Upper lobe of left lung (tissue), 6 donors: ENCODE results near the gene TGFB1. TPM values are rescaled to one million over a fixed set of nuclear protein-coding genes. Genes with fewer than 3 reads are reported as not detected.

Source experiments
- ATAC-seq, 2 donors: fragments of 200-7000 bp; cut with Tn5 transposase; one replicate each; pipeline ENCODE4 v1.9.1; 2022; ENCODE audit warnings: mild to moderate bottlenecking in 2 of 2, moderate library complexity in 2 of 2; ENCODE audit not compliant: low FRiP score in 2 of 2
- DNase-seq, 2 donors: peaks; one replicate each; pipeline ENCODE4 v3.0.0-alpha.2; 2019 to 2020
- H3K27ac ChIP-seq, 4 donors: fragments of 200-600 bp; sonication (generic); one replicate each; pipeline ENCODE4 v1.5.1; 2016 to 2019
- H3K27me3 ChIP-seq, 4 donors: fragments of 200-600 bp; sonication (generic); one replicate each; pipeline ENCODE4 v1.5.1; 2017 to 2019
- H3K36me3 ChIP-seq, 4 donors: fragments of 200-600 bp; sonication (generic); one replicate each; pipeline ENCODE4 v1.5.1; 2016 to 2019
- H3K4me1 ChIP-seq, 4 donors: fragments of 200-600 bp; sonication (generic); one replicate each; pipeline ENCODE4 v1.5.1; 2018 to 2019
- H3K4me3 ChIP-seq, 4 donors: fragments of 200-600 bp; sonication (generic); one replicate each; pipeline ENCODE4 v1.5.1; 2017 to 2019; ENCODE audit warnings: mild to moderate bottlenecking in 2 of 4, moderate library complexity in 1 of 4
- H3K9me3 ChIP-seq, 4 donors: fragments of 200-600 bp; sonication (generic); one replicate each; pipeline ENCODE4 v1.5.1; 2018 to 2019
- CTCF ChIP-seq, 6 experiments: fragments of 450-650 bp in 4 of 6; fragments of 200-600 bp in 2 of 6; sonication (generic) in 2 of 6; IDR thresholded peaks; one replicate each; pipeline ENCODE4 v1.5.1; 2016 to 2019; ENCODE audit warnings: antibody characterized with exemption in 6 of 6
- EP300 ChIP-seq, 4 donors: sonication (generic); formaldehyde crosslinking; IDR thresholded peaks; one replicate each; pipeline ENCODE4 v1.5.1; 2017; ENCODE audit warnings: antibody characterized with exemption in 4 of 4, control low read depth in 2 of 4
- POLR2A ChIP-seq, 4 donors: fragments of 450-650 bp; IDR thresholded peaks; one replicate each; pipeline ENCODE4 v1.5.1; 2016 to 2017; ENCODE audit warnings: antibody characterized with exemption in 4 of 4, mild to moderate bottlenecking in 2 of 4
- POLR2AphosphoS5 ChIP-seq, 2 donors: sonication (generic); formaldehyde crosslinking; IDR thresholded peaks; one replicate each; pipeline ENCODE4 v1.5.1; 2017; ENCODE audit warnings: antibody characterized with exemption in 2 of 2
- WGBS, 2 donors: methylation state at CpG; one replicate each; pipeline ENCODE4 v1.1.5; 2017 to 2018; 5-methylcytosine and 5-hydroxymethylcytosine counted together
- total RNA-seq, 6 donors: library from RNA; depleted of rRNA in 4 of 6; stranded (reverse); fragments of >200 nt in 4 of 6; gene quantifications; one replicate each; pipeline versions ENCODE4 v1.1.0 to v1.2.1, GENCODE V29; 2016 to 2021
- donor health status: DM: no; HTN: no; CAD: no; lungs with moderate emphysema.
- donor health status: DM: no; HTN: yes; CAD: no; lungs with severe emphysema.

Gene TGFB1
- total RNA-seq, 6 donors from 2014 or later, result 28.5 to 138 (median 76.8) TPM

GRCh38 chr19:41327576-41328156 lies 26.1 kb downstream of the TGFB1 start:
- TF ChIP-seq EP300 (IDR thresholded peaks at IDR 0.05), result peak in 1 of 4 donors; percentile 8
- TF ChIP-seq CTCF (IDR thresholded peaks at IDR 0.05), result peak in 1 of 6 experiments; percentile 18
- peak; percentile 64 to 75 for TF ChIP-seq POLR2AphosphoS5 (IDR thresholded peaks at IDR 0.05)
- TF ChIP-seq POLR2A (IDR thresholded peaks at IDR 0.05), result peak in 1 of 4 donors; percentile 65
- H3K27me3 ChIP-seq, result no peaks in the 10 kb centered on the region
- no peaks in the 10 kb centered on the region for H3K9me3 ChIP-seq
- H3K4me1 ChIP-seq, result peaks cover 67 to 82% (median 71%) of the 10 kb centered on the region in 4 donors
- 20 to 26% methylated on average over 4 to 6 of the region's 33 CpGs for WGBS, 2 donors
- ATAC-seq (peak; percentile 59 to 89), DNase-seq (peak; percentile 94)
- H3K4me3 ChIP-seq, result peak overlapping the region in 3 of 4 donors; percentile 36 to 49 (median 44)
- H3K27ac ChIP-seq, result peak overlapping the region; percentile 84 to 91 (median 88)
- H3K36me3 ChIP-seq, result peaks cover 3 to 30% (median 22%) of the 10 kb centered on the region in 4 donors

- Histone ChIP-seq H3K27me3 (no peaks in the 10 kb centered on the region), H3K4me3 (peak overlapping the region in 3 of 4 donors; percentile 36 to 49 (median 44)), H3K36me3 (peaks cover 1 to 28% (median 22%) of the 10 kb centered on the region in 4 donors), H3K9me3 (no peaks in the 10 kb centered on the region), H3K27ac (peak overlapping the region; percentile 84 to 91 (median 88)), H3K4me1 (peaks cover 67 to 88% (median 75%) of the 10 kb centered on the region in 4 donors)
- no peak for DNase-seq
- ATAC-seq, result no peak
- WGBS, 2 donors, result 28 to 37% methylated on average over 9 to 13 of the region's 13 CpGs
- TF ChIP-seq POLR2A (IDR thresholded peaks at IDR 0.05), result no peak
These were observed 26.6 kb downstream of the TGFB1 start for GRCh38 chr19:41327076-41327575.

- Histone ChIP-seq H3K4me1 (peaks cover 77 to 94% (median 84%) of the 10 kb centered on the region in 4 donors), H3K36me3 (peaks cover 0 to 23% (median 16%) of the 10 kb centered on the region in 4 donors), H3K27me3 (no peaks in the 10 kb centered on the region), H3K4me3 (peak overlapping the region in 3 of 4 donors; percentile 16 to 49 (median 32)), H3K27ac (peak overlapping the region; percentile 79 to 90 (median 85)), H3K9me3 (no peaks in the 10 kb centered on the region)
- ATAC-seq, result no peak
- WGBS, 2 donors, result 31 to 32% methylated on average over 11 to 22 of the region's 30 CpGs
- TF ChIP-seq EP300 (IDR thresholded peaks at IDR 0.05), result no peak
- TF ChIP-seq CTCF (IDR thresholded peaks at IDR 0.05), result no peak
- peak in 1 of 2 donors; percentile 21 for TF ChIP-seq POLR2AphosphoS5 (IDR thresholded peaks at IDR 0.05)
- TF ChIP-seq POLR2A (IDR thresholded peaks at IDR 0.05), result peak in 1 of 4 donors; percentile 21
- peak in 1 of 2 donors; percentile 79 for DNase-seq
These were observed 27.6 kb downstream of the TGFB1 start for GRCh38 chr19:41325947-41326706.

- H3K27ac ChIP-seq, result peak overlapping the region; percentile 79 to 90 (median 85)
- H3K36me3 ChIP-seq, result peaks cover 0 to 23% (median 18%) of the 10 kb centered on the region in 4 donors
- H3K4me1 ChIP-seq, result peaks cover 75 to 91% (median 82%) of the 10 kb centered on the region in 4 donors
- H3K27me3 ChIP-seq, result no peaks in the 10 kb centered on the region
- peak overlapping the region in 3 of 4 donors; percentile 16 to 49 (median 32) for H3K4me3 ChIP-seq
- no peaks in the 10 kb centered on the region for H3K9me3 ChIP-seq
- TF ChIP-seq POLR2AphosphoS5 (IDR thresholded peaks at IDR 0.05) (no peak), POLR2A (IDR thresholded peaks at IDR 0.05) (no peak), CTCF (IDR thresholded peaks at IDR 0.05) (no peak), EP300 (IDR thresholded peaks at IDR 0.05) (no peak)
- DNase-seq (no peak), ATAC-seq (no peak)
- 9 to 12% methylated on average over 5 to 9 of the region's 10 CpGs for WGBS, 2 donors
These were observed 28.1 kb downstream of the TGFB1 start for GRCh38 chr19:41325640-41325946.
